ENCODE results near the gene PPBP. TPM values are rescaled to one million over a fixed set of nuclear protein-coding genes. Genes with fewer than 3 reads are reported as not detected.

Gene PPBP
- total RNA-seq, 1 donor from 2014 or later = not detected

Other genes starting within 250 kb of the PPBP start
- gene CXCL8, start 247.6 kb downstream of the PPBP start, total RNA-seq = 32.4 and 33.5 TPM in 2 replicates
- 35.3 and 37.6 TPM in 2 replicates for gene CXCL6, start 151.5 kb downstream of the PPBP start, total RNA-seq
- gene PF4V1, start 134.9 kb downstream of the PPBP start, total RNA-seq = 0.78 TPM in 1 of 2 replicates, not detected in the other
- 118 and 132 TPM in 2 replicates for gene CXCL1, start 118.8 kb downstream of the PPBP start, total RNA-seq
- not detected in 2 replicates for gene PF4, start 6.2 kb downstream of the PPBP start, total RNA-seq
- 0.13 and 0.18 TPM in 2 replicates for gene CXCL5, start 10.5 kb upstream of the PPBP start, total RNA-seq
- 1.7 and 2.1 TPM in 2 replicates for gene CXCL3, start 50.5 kb upstream of the PPBP start, total RNA-seq
- gene CXCL2, start 111.0 kb upstream of the PPBP start, total RNA-seq = 3.8 and 5.0 TPM in 2 replicates
- gene MTHFD2L, start 169.9 kb upstream of the PPBP start, total RNA-seq = 10.7 and 14.7 TPM in 2 replicates

All from osteocyte (in vitro differentiated cells).